HK-2 (cell line): ENCODE measurements around the gene ETNK2.
A peak's percentile ranks its signal among the peaks of the same experiment; 100 is the strongest.

Source experiments
- DNase-seq: peaks from one replicate; pipeline ENCODE4 v3.0.0-alpha.2; 2018; ENCODE audit not compliant: unreplicated experiment

The ETNK2 gene

GRCh38 chr1:204151552-204152309 lies at the start of gene ETNK2:
Gene ETNK2 (minus strand): TSS chr1:204152044. CDS start chr1:204151852, 192 bp downstream.
- DNase-seq = peak; percentile 69

GRCh38 chr1:204201348-204202040 lies 49.6 kb upstream of the ETNK2 start:
- no peak for DNase-seq

GRCh38 chr1:204199579-204199978 lies 47.7 kb upstream of the ETNK2 start:
- DNase-seq = no peak

GRCh38 chr1:204198348-204199340 lies 46.8 kb upstream of the ETNK2 start:
- DNase-seq = peak; percentile 78

- no peak for DNase-seq
Measured at GRCh38 chr1:204197068-204197467, 45.2 kb upstream of the ETNK2 start.

GRCh38 chr1:204196068-204196795 lies 44.4 kb upstream of the ETNK2 start, which contains the start of gene KISS1:
Gene KISS1 (minus strand): TSS chr1:204196491. CDS start chr1:204192876, 3,615 bp downstream.
- no peak for DNase-seq

GRCh38 chr1:204194771-204195170 lies 42.9 kb upstream of the ETNK2 start:
- no peak for DNase-seq

- DNase-seq = no peak
Measured at GRCh38 chr1:204194080-204194479, 42.2 kb upstream of the ETNK2 start.

- no peak for DNase-seq
Measured at GRCh38 chr1:204192589-204193352, 40.9 kb upstream of the ETNK2 start.

- no peak for DNase-seq
Measured at GRCh38 chr1:204192046-204192445, 40.2 kb upstream of the ETNK2 start.

- DNase-seq = no peak
Measured at GRCh38 chr1:204191456-204191855, 39.6 kb upstream of the ETNK2 start.

GRCh38 chr1:204190212-204191211 lies 38.7 kb upstream of the ETNK2 start:
- DNase-seq = no peak

GRCh38 chr1:204188959-204189639 lies 37.3 kb upstream of the ETNK2 start:
- DNase-seq = no peak

- DNase-seq = no peak
Measured at GRCh38 chr1:204186597-204186996, 34.8 kb upstream of the ETNK2 start.

GRCh38 chr1:204181116-204181515 lies 29.3 kb upstream of the ETNK2 start:
- no peak for DNase-seq

- no peak for DNase-seq
Measured at GRCh38 chr1:204180133-204180532, 28.3 kb upstream of the ETNK2 start.

- no peak for DNase-seq
Measured at GRCh38 chr1:204178487-204179281, 26.8 kb upstream of the ETNK2 start.

GRCh38 chr1:204177133-204177532 lies 25.3 kb upstream of the ETNK2 start:
- DNase-seq = no peak
